ENCODE measurements around the gene F2RL3. TPM values are rescaled to one million over a fixed set of nuclear protein-coding genes. Genes with fewer than 3 reads are reported as not detected.
"Not testable (repeated sequence)": the region's sequence is repeated elsewhere in the genome, so short reads cannot be mapped to it uniquely, and the experiment has no call there.

The F2RL3 gene
- total RNA-seq, 1 donor from 2014 or later, result not detected

- H3K27ac ChIP-seq (ENCODE audit: low read depth, low read length), result no peak overlapping the region
- H4K20me1 ChIP-seq (ENCODE audit: insufficient read depth, low read length), result no peaks in the 10 kb centered on the region
- H3K9me3 ChIP-seq (ENCODE audit: insufficient read depth, low read depth, low read length), result no peaks in the 10 kb centered on the region
- no peak overlapping the region for H3K4me3 ChIP-seq (ENCODE audit: insufficient read depth, low read depth, low read length)
- no peak for DNase-seq (ENCODE audit: low read depth)
- no peaks in the 10 kb centered on the region for H3K79me2 ChIP-seq (ENCODE audit: insufficient read depth, low read length)
- H3K9ac ChIP-seq (ENCODE audit: low read length), result no peak overlapping the region
- no peak for TF ChIP-seq EZH2 (IDR thresholded peaks at IDR 0.05; ENCODE audit: insufficient read depth, low read length)
- TF ChIP-seq, protein P1, sequence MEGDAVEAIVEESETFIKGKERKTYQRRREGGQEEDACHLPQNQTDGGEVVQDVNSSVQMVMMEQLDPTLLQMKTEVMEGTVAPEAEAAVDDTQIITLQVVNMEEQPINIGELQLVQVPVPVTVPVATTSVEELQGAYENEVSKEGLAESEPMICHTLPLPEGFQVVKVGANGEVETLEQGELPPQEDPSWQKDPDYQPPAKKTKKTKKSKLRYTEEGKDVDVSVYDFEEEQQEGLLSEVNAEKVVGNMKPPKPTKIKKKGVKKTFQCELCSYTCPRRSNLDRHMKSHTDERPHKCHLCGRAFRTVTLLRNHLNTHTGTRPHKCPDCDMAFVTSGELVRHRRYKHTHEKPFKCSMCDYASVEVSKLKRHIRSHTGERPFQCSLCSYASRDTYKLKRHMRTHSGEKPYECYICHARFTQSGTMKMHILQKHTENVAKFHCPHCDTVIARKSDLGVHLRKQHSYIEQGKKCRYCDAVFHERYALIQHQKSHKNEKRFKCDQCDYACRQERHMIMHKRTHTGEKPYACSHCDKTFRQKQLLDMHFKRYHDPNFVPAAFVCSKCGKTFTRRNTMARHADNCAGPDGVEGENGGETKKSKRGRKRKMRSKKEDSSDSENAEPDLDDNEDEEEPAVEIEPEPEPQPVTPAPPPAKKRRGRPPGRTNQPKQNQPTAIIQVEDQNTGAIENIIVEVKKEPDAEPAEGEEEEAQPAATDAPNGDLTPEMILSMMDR (IDR thresholded peaks at IDR 0.05; ENCODE audit: insufficient read depth, low read depth, low read length), result no peak
- H3K36me3 Mint-ChIP-seq (ENCODE audit: low read depth, unreplicated experiment), result no peaks in the 10 kb centered on the region
- no peaks in the 10 kb centered on the region for H3K27me3 ChIP-seq (ENCODE audit: insufficient read depth, low read length)
- H3K27me3 Mint-ChIP-seq (ENCODE audit: low read depth, unreplicated experiment), result peaks cover 19% of the 10 kb centered on the region
- H3K4me3 Mint-ChIP-seq (ENCODE audit: unreplicated experiment), result no peak overlapping the region
- FAIRE-seq, result no peak
- H3K27ac Mint-ChIP-seq (ENCODE audit: unreplicated experiment), result no peak overlapping the region
- H2AFZ ChIP-seq (ENCODE audit: low read depth, low read length), result no peak overlapping the region
- H3K36me3 ChIP-seq (ENCODE audit: insufficient read depth, low read length), result no peaks in the 10 kb centered on the region
- H3K9me3 Mint-ChIP-seq (ENCODE audit: unreplicated experiment), result peaks cover 18% of the 10 kb centered on the region
- no peaks in the 10 kb centered on the region for H3K4me1 ChIP-seq (ENCODE audit: insufficient read depth, low read length)
- H3K4me1 Mint-ChIP-seq (ENCODE audit: low read depth, unreplicated experiment), result no peaks in the 10 kb centered on the region
- no peak overlapping the region for H3K4me2 ChIP-seq (ENCODE audit: low read length)
Observed at GRCh38 chr19:16931306-16931705, 42.5 kb downstream of the F2RL3 start.

- Mint-ChIP-seq H3K27me3 (ENCODE audit: low read depth, unreplicated experiment) (peaks cover 12% of the 10 kb centered on the region), H3K27ac (ENCODE audit: unreplicated experiment) (no peak overlapping the region), H3K4me3 (ENCODE audit: unreplicated experiment) (no peak overlapping the region), H3K4me1 (ENCODE audit: low read depth, unreplicated experiment) (no peaks in the 10 kb centered on the region), H3K36me3 (ENCODE audit: low read depth, unreplicated experiment) (no peaks in the 10 kb centered on the region), H3K9me3 (ENCODE audit: unreplicated experiment) (peaks cover 11% of the 10 kb centered on the region)
- no peak for DNase-seq (ENCODE audit: low read depth)
- FAIRE-seq, result no peak
- H3K27ac ChIP-seq (ENCODE audit: low read depth, low read length), result no peak overlapping the region
- H3K27me3 ChIP-seq (ENCODE audit: insufficient read depth, low read length), result no peaks in the 10 kb centered on the region
- TF ChIP-seq, protein P1 (IDR thresholded peaks at IDR 0.05; ENCODE audit: insufficient read depth, low read depth, low read length), result no peak
- TF ChIP-seq EZH2 (IDR thresholded peaks at IDR 0.05; ENCODE audit: insufficient read depth, low read length), result no peak
- H3K4me3 ChIP-seq (ENCODE audit: insufficient read depth, low read depth, low read length), result no peak overlapping the region
- no peaks in the 10 kb centered on the region for H3K36me3 ChIP-seq (ENCODE audit: insufficient read depth, low read length)
- no peaks in the 10 kb centered on the region for H4K20me1 ChIP-seq (ENCODE audit: insufficient read depth, low read length)
- no peaks in the 10 kb centered on the region for H3K4me1 ChIP-seq (ENCODE audit: insufficient read depth, low read length)
- no peaks in the 10 kb centered on the region for H3K79me2 ChIP-seq (ENCODE audit: insufficient read depth, low read length)
- H3K4me2 ChIP-seq (ENCODE audit: low read length), result no peak overlapping the region
- no peak overlapping the region for H3K9ac ChIP-seq (ENCODE audit: low read length)
- no peaks in the 10 kb centered on the region for H3K9me3 ChIP-seq (ENCODE audit: insufficient read depth, low read depth, low read length)
- H2AFZ ChIP-seq (ENCODE audit: low read depth, low read length), result no peak overlapping the region
Observed at GRCh38 chr19:16934489-16934888, 45.7 kb downstream of the F2RL3 start.

- TF ChIP-seq, protein P1 (IDR thresholded peaks at IDR 0.05; ENCODE audit: insufficient read depth, low read depth, low read length), result no peak
- no peak for TF ChIP-seq EZH2 (IDR thresholded peaks at IDR 0.05; ENCODE audit: insufficient read depth, low read length)
- H3K9ac ChIP-seq (ENCODE audit: low read length), result no peak overlapping the region
- no peaks in the 10 kb centered on the region for H4K20me1 ChIP-seq (ENCODE audit: insufficient read depth, low read length)
- H3K79me2 ChIP-seq (ENCODE audit: insufficient read depth, low read length), result no peaks in the 10 kb centered on the region
- H3K27me3 ChIP-seq (ENCODE audit: insufficient read depth, low read length), result no peaks in the 10 kb centered on the region
- no peaks in the 10 kb centered on the region for H3K9me3 ChIP-seq (ENCODE audit: insufficient read depth, low read depth, low read length)
- H3K36me3 ChIP-seq (ENCODE audit: insufficient read depth, low read length), result no peaks in the 10 kb centered on the region
- H2AFZ ChIP-seq (ENCODE audit: low read depth, low read length), result no peak overlapping the region
- no peak overlapping the region for H3K27ac Mint-ChIP-seq (ENCODE audit: unreplicated experiment)
- no peak overlapping the region for H3K4me3 Mint-ChIP-seq (ENCODE audit: unreplicated experiment)
- no peak overlapping the region for H3K27ac ChIP-seq (ENCODE audit: low read depth, low read length)
- H3K27me3 Mint-ChIP-seq (ENCODE audit: low read depth, unreplicated experiment), result peaks cover 2% of the 10 kb centered on the region
- FAIRE-seq, result no peak
- peaks cover 14% of the 10 kb centered on the region for H3K9me3 Mint-ChIP-seq (ENCODE audit: unreplicated experiment)
- no peaks in the 10 kb centered on the region for H3K36me3 Mint-ChIP-seq (ENCODE audit: low read depth, unreplicated experiment)
- H3K4me1 Mint-ChIP-seq (ENCODE audit: low read depth, unreplicated experiment), result no peaks in the 10 kb centered on the region
- no peak for DNase-seq (ENCODE audit: low read depth)
- H3K4me2 ChIP-seq (ENCODE audit: low read length), result no peak overlapping the region
- no peak overlapping the region for H3K4me3 ChIP-seq (ENCODE audit: insufficient read depth, low read depth, low read length)
- H3K4me1 ChIP-seq (ENCODE audit: insufficient read depth, low read length), result no peaks in the 10 kb centered on the region
Observed at GRCh38 chr19:16936901-16937300, 48.1 kb downstream of the F2RL3 start.

GRCh38 chr19:16937796-16938195, 49.0 kb downstream of the F2RL3 start:
- not testable (repeated sequence) for H3K27ac ChIP-seq (ENCODE audit: low read depth, low read length); H3K79me2 ChIP-seq (ENCODE audit: insufficient read depth, low read length); H3K27me3 ChIP-seq (ENCODE audit: insufficient read depth, low read length); H3K9me3 ChIP-seq (ENCODE audit: insufficient read depth, low read depth, low read length); H3K27me3 Mint-ChIP-seq (ENCODE audit: low read depth, unreplicated experiment); H4K20me1 ChIP-seq (ENCODE audit: insufficient read depth, low read length); H3K4me3 Mint-ChIP-seq (ENCODE audit: unreplicated experiment); FAIRE-seq; H3K36me3 ChIP-seq (ENCODE audit: insufficient read depth, low read length); H3K4me1 ChIP-seq (ENCODE audit: insufficient read depth, low read length); H3K36me3 Mint-ChIP-seq (ENCODE audit: low read depth, unreplicated experiment); H3K4me2 ChIP-seq (ENCODE audit: low read length); H3K4me3 ChIP-seq (ENCODE audit: insufficient read depth, low read depth, low read length); H3K4me1 Mint-ChIP-seq (ENCODE audit: low read depth, unreplicated experiment); H3K9ac ChIP-seq (ENCODE audit: low read length); H2AFZ ChIP-seq (ENCODE audit: low read depth, low read length); DNase-seq (ENCODE audit: low read depth); H3K27ac Mint-ChIP-seq (ENCODE audit: unreplicated experiment)
- H3K9me3 Mint-ChIP-seq (ENCODE audit: unreplicated experiment), result peaks cover 12% of the 10 kb centered on the region
